Mesodermal cell (in vitro differentiated cells): Measurements from ENCODE around the gene SLC16A3.

Source experiments
- H3K27ac ChIP-seq: 2 replicates; pipeline ENCODE4 v1.7.0; 2013; ENCODE audit warnings: mild to moderate bottlenecking, low read depth, low read length, moderate library complexity; ENCODE audit not compliant: severe bottlenecking
- H3K36me3 ChIP-seq: 2 replicates; pipeline ENCODE4 v1.7.1; 2013; ENCODE audit warnings: mild to moderate bottlenecking, low read length, moderate library complexity; ENCODE audit not compliant: control insufficient read depth, insufficient read depth
- H3K4me1 ChIP-seq: one replicate; pipeline ENCODE4 v1.7.1; 2013; ENCODE audit warnings: mild to moderate bottlenecking, low read length; ENCODE audit not compliant: insufficient read depth, control insufficient read depth, poor library complexity, severe bottlenecking
- H3K4me3 ChIP-seq: 2 replicates; pipeline ENCODE4 v1.7.0; 2013; ENCODE audit warnings: low read length, control low read depth, mild to moderate bottlenecking; ENCODE audit not compliant: insufficient read depth, poor library complexity, severe bottlenecking; ENCODE audit errors: extremely low read depth
- H3K9me3 ChIP-seq: 2 replicates; pipeline ENCODE4 v1.7.1; 2013; ENCODE audit warnings: mild to moderate bottlenecking, low read length, moderate library complexity; ENCODE audit not compliant: control insufficient read depth
- WGBS, 2 experiments: methylation state at CpG; one replicate each; pipeline ENCODE4 v1.1.5; 2013; ENCODE audit warnings: missing lambda C conversion rate in 2 of 2; ENCODE audit not compliant: insufficient coverage in 2 of 2; 5-methylcytosine and 5-hydroxymethylcytosine counted together

SLC16A3 gene

GRCh38 chr17:82262344-82262743, 33.5 kb downstream of the SLC16A3 start:
- Histone ChIP-seq H3K4me1 (peaks cover 4% of the 10 kb centered on the region), H3K4me3 (no peak overlapping the region), H3K36me3 (peaks cover 100% of the 10 kb centered on the region), H3K27ac (peak overlapping the region; percentile 13), H3K9me3 (no peaks in the 10 kb centered on the region)
- 100% methylated on average over 3 of the region's 4 CpGs for WGBS, 2 experiments

- WGBS, 2 experiments: 95 to 98% methylated on average over 7 to 8 of the region's 9 CpGs
- Histone ChIP-seq H3K36me3 (peaks cover 99% of the 10 kb centered on the region), H3K4me3 (no peak overlapping the region), H3K9me3 (no peaks in the 10 kb centered on the region), H3K4me1 (peaks cover 15% of the 10 kb centered on the region), H3K27ac (no peak overlapping the region)
Measured at GRCh38 chr17:82263641-82264040, 34.8 kb downstream of the SLC16A3 start.

GRCh38 chr17:82266142-82266541, 37.3 kb downstream of the SLC16A3 start:
- peaks cover 18% of the 10 kb centered on the region for H3K4me1 ChIP-seq
- H3K9me3 ChIP-seq: no peaks in the 10 kb centered on the region
- H3K36me3 ChIP-seq: peaks cover 96% of the 10 kb centered on the region
- H3K27ac ChIP-seq: no peak overlapping the region
- no peak overlapping the region for H3K4me3 ChIP-seq
- WGBS, 2 experiments: 93 to 94% methylated on average over 8 to 10 of the region's 10 CpGs

- Histone ChIP-seq H3K36me3 (peaks cover 93% of the 10 kb centered on the region), H3K4me3 (no peak overlapping the region), H3K4me1 (peaks cover 25% of the 10 kb centered on the region), H3K9me3 (no peaks in the 10 kb centered on the region), H3K27ac (peak overlapping the region; percentile 41)
- 92% methylated on average over 20 to 21 of the region's 21 CpGs for WGBS, 2 experiments
Measured at GRCh38 chr17:82267575-82268379, 38.9 kb downstream of the SLC16A3 start.

- peaks cover 29% of the 10 kb centered on the region for H3K4me1 ChIP-seq
- H3K27ac ChIP-seq: no peak overlapping the region
Measured at GRCh38 chr17:82269138-82269881, 40.5 kb downstream of the SLC16A3 start.

GRCh38 chr17:82269882-82270500, 41.1 kb downstream of the SLC16A3 start:
- WGBS, 2 experiments: 95 to 98% methylated on average over 10 to 13 of the region's 13 CpGs
- H3K36me3 ChIP-seq: peaks cover 71% of the 10 kb centered on the region
- no peaks in the 10 kb centered on the region for H3K9me3 ChIP-seq
- peaks cover 29% of the 10 kb centered on the region for H3K4me1 ChIP-seq
- no peak overlapping the region for H3K4me3 ChIP-seq
- no peak overlapping the region for H3K27ac ChIP-seq

More at GRCh38 chr17:82269138-82269881, 40.5 kb downstream of the SLC16A3 start:
- H3K4me3 ChIP-seq: no peak overlapping the region
- WGBS, 2 experiments: 92 to 94% methylated on average over 8 to 10 of the region's 10 CpGs
- H3K36me3 ChIP-seq: peaks cover 78% of the 10 kb centered on the region
- no peaks in the 10 kb centered on the region for H3K9me3 ChIP-seq

- peaks cover 64% of the 10 kb centered on the region for H3K36me3 ChIP-seq
- H3K4me1 ChIP-seq: peaks cover 29% of the 10 kb centered on the region
- no peak overlapping the region for H3K27ac ChIP-seq
- WGBS, 2 experiments: 95 to 100% methylated on average over 2 to 6 of the region's 12 CpGs
- no peak overlapping the region for H3K4me3 ChIP-seq
- no peaks in the 10 kb centered on the region for H3K9me3 ChIP-seq
Measured at GRCh38 chr17:82270651-82271050, 41.8 kb downstream of the SLC16A3 start.

- WGBS, 2 experiments: 100% methylated on average over 5 to 6 of the region's 6 CpGs
- peaks cover 29% of the 10 kb centered on the region for H3K4me1 ChIP-seq
Measured at GRCh38 chr17:82271401-82271800, 42.6 kb downstream of the SLC16A3 start.

GRCh38 chr17:82272495-82273326, 43.9 kb downstream of the SLC16A3 start:
- Histone ChIP-seq H3K4me3 (peak overlapping the region; percentile 90), H3K36me3 (peaks cover 45% of the 10 kb centered on the region), H3K9me3 (no peaks in the 10 kb centered on the region), H3K4me1 (peaks cover 21% of the 10 kb centered on the region), H3K27ac (peak overlapping the region; percentile 100)
- 0% methylated on average over 23 to 31 of the region's 57 CpGs for WGBS, 2 experiments

More at GRCh38 chr17:82271401-82271800, 42.6 kb downstream of the SLC16A3 start:
- no peak overlapping the region for H3K27ac ChIP-seq
- peaks cover 57% of the 10 kb centered on the region for H3K36me3 ChIP-seq
- H3K9me3 ChIP-seq: no peaks in the 10 kb centered on the region
- no peak overlapping the region for H3K4me3 ChIP-seq
